K562 (cell line): Measurements from ENCODE around the gene FKBP9.
"Not testable (repeated sequence)": the region's sequence is repeated elsewhere in the genome, so short reads cannot be mapped to it uniquely, and the experiment has no call there.

Source experiments
- RFX1 ChIP-seq: fragments of 450-650 bp; IDR thresholded peaks from 2 replicates; pipeline ENCODE4 v1.6.1; 2016; ENCODE audit warnings: mild to moderate bottlenecking, moderate library complexity
- U2AF1 ChIP-seq: fragments of 200-400 bp; formaldehyde crosslinking; optimal IDR thresholded peaks from 2 replicates; pipeline ENCODE3; 2017; ENCODE audit warnings: mild to moderate bottlenecking, low read depth, low read length, moderate library complexity
- ZFP30 ChIP-seq: fragments of 250-450 bp; sonication (Bioruptor Pico); IDR thresholded peaks from 2 replicates; pipeline ENCODE4 v1.8.0; 2022; ENCODE audit warnings: moderate library complexity, mild to moderate bottlenecking, inconsistent platforms, borderline replicate concordance
- TF ChIP-seq, protein P1 (sequence below), 3 experiments: IDR thresholded peaks in 2 of 3; conservative IDR thresholded peaks in 1 of 3; 2 replicates each; pipeline ENCODE4 v1.5.1; 2011 to 2012; ENCODE audit warnings: low read length in 3 of 3, mild to moderate bottlenecking in 3 of 3, control low read depth in 2 of 3, improper control_type of control experiment in 1 of 3, inconsistent platforms in 1 of 3, low read depth in 1 of 3, mixed read lengths in 1 of 3, moderate library complexity in 1 of 3; ENCODE audit not compliant: insufficient read depth in 2 of 3

DNA sequence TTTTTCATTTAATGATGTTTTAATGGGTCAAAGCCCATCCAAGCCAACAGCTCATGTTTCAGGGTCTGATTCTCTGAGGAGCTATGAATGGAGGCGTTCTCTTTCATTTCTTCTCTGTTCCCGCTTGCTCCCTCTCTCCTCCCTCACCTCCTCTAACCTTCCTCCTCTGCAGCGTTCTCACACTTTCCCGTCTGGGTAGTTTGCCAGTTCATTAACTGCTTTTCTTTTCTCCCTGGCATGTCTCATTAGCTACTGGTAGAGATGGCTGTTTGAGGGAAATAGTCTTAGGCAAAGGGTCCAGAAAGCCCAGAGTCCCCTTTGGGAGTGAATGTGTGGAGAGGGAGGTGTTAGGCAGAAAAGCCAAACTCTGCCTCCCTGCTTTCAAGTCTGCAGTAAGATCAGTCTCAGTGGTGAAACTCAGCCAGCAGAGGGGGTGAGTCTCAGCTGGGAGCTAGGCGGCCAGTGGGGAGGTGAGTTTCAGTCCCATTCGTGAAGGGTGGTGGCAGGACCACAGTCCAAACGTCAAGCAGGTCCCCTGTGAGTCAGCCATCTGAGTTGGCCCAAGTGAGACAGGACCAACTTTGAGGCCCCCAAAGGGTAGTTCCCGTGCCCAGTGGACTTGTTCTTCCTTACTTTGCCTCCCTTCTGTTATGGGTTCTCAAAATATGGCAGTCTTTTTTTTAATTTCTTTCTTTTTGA is 7.4 kb downstream of the FKBP9 start:
- TF ChIP-seq RFX1; ZFP30 (CRISPR knock-in tag); U2AF1: not testable (repeated sequence)
- TF ChIP-seq, protein P1, sequence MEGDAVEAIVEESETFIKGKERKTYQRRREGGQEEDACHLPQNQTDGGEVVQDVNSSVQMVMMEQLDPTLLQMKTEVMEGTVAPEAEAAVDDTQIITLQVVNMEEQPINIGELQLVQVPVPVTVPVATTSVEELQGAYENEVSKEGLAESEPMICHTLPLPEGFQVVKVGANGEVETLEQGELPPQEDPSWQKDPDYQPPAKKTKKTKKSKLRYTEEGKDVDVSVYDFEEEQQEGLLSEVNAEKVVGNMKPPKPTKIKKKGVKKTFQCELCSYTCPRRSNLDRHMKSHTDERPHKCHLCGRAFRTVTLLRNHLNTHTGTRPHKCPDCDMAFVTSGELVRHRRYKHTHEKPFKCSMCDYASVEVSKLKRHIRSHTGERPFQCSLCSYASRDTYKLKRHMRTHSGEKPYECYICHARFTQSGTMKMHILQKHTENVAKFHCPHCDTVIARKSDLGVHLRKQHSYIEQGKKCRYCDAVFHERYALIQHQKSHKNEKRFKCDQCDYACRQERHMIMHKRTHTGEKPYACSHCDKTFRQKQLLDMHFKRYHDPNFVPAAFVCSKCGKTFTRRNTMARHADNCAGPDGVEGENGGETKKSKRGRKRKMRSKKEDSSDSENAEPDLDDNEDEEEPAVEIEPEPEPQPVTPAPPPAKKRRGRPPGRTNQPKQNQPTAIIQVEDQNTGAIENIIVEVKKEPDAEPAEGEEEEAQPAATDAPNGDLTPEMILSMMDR (IDR thresholded peaks at IDR 0.05 in 2 of 3, conservative IDR thresholded peaks at IDR 0.05 in 1 of 3; ENCODE audit: insufficient read depth in 2 of 3, low read depth in 1 of 3, low read length in 3 of 3), result peak; percentile 21 to 54 (median 27); a peak in 4 of 6 replicates
